Gastroesophageal sphincter (tissue), 3 donors: ENCODE results near the gene NXNL2.

Experiments used
- POLR2A ChIP-seq, 2 donors: fragments of 450-650 bp; IDR thresholded peaks; one replicate each; pipeline ENCODE4 v1.6.1; 2017; ENCODE audit warnings: antibody characterized with exemption in 2 of 2, mild to moderate bottlenecking in 2 of 2, moderate library complexity in 1 of 2
- POLR2AphosphoS5 ChIP-seq: sonication (generic); formaldehyde crosslinking; IDR thresholded peaks from one replicate; pipeline ENCODE4 v1.6.1; 2017; ENCODE audit warnings: antibody characterized with exemption
- TF ChIP-seq, protein P1 (sequence below), 4 experiments: fragments of 200-600 bp in 2 of 4; fragments of 450-650 bp in 2 of 4; sonication (generic) in 1 of 4; IDR thresholded peaks; one replicate each; pipeline ENCODE4 v1.5.1; 2017 to 2019; ENCODE audit warnings: antibody characterized with exemption in 4 of 4, mild to moderate bottlenecking in 2 of 4, moderate library complexity in 2 of 4

- TF ChIP-seq POLR2A (IDR thresholded peaks at IDR 0.05) (no peak), POLR2AphosphoS5 (no peak)
- TF ChIP-seq, protein P1, sequence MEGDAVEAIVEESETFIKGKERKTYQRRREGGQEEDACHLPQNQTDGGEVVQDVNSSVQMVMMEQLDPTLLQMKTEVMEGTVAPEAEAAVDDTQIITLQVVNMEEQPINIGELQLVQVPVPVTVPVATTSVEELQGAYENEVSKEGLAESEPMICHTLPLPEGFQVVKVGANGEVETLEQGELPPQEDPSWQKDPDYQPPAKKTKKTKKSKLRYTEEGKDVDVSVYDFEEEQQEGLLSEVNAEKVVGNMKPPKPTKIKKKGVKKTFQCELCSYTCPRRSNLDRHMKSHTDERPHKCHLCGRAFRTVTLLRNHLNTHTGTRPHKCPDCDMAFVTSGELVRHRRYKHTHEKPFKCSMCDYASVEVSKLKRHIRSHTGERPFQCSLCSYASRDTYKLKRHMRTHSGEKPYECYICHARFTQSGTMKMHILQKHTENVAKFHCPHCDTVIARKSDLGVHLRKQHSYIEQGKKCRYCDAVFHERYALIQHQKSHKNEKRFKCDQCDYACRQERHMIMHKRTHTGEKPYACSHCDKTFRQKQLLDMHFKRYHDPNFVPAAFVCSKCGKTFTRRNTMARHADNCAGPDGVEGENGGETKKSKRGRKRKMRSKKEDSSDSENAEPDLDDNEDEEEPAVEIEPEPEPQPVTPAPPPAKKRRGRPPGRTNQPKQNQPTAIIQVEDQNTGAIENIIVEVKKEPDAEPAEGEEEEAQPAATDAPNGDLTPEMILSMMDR (IDR thresholded peaks at IDR 0.05): no peak
These were observed 2.7 kb downstream of the NXNL2 start for GRCh38 chr9:88537761-88538091.
